ENCODE results near the gene NUPR1. TPM values are rescaled to one million over a fixed set of nuclear protein-coding genes. Genes with fewer than 3 reads are reported as not detected.
"Not testable (repeated sequence)": the region's sequence is repeated elsewhere in the genome, so short reads cannot be mapped to it uniquely, and the experiment has no call there.

The NUPR1 gene
- polyA plus RNA-seq, 1 experiment = 108 TPM

- no peak overlapping the region for H3K4me3 ChIP-seq (ENCODE audit: low read depth, low read length)
- no peak overlapping the region for H3K27ac ChIP-seq (ENCODE audit: low read depth, low read length)
- H3K27me3 ChIP-seq (ENCODE audit: control insufficient read depth, insufficient read depth, low read length) = no peaks in the 10 kb centered on the region
- ChIA-PET CTCF (no interaction called here), POLR2A (no interaction called here)
- TF ChIP-seq CTCF (IDR thresholded peaks at IDR 0.05; ENCODE audit: low read depth, low read length) = no peak
- H3K9me3 ChIP-seq (ENCODE audit: control insufficient read depth, insufficient read depth, low read length) = peaks cover 12% of the 10 kb centered on the region
- DNase-seq (ENCODE audit: low read depth, low spot score) = no peak
Observed at GRCh38 chr16:28569968-28570752, 31.4 kb upstream of the NUPR1 start.

- Histone ChIP-seq H3K27ac (ENCODE audit: low read depth, low read length) (no peak overlapping the region), H3K27me3 (ENCODE audit: control insufficient read depth, insufficient read depth, low read length) (no peaks in the 10 kb centered on the region), H3K9me3 (ENCODE audit: control insufficient read depth, insufficient read depth, low read length) (peaks cover 12% of the 10 kb centered on the region), H3K4me3 (ENCODE audit: low read depth, low read length) (no peak overlapping the region)
- ChIA-PET POLR2A (no interaction called here), CTCF (no interaction called here)
- TF ChIP-seq CTCF (IDR thresholded peaks at IDR 0.05; ENCODE audit: low read depth, low read length) = no peak
- DNase-seq (ENCODE audit: low read depth, low spot score) = peak; percentile 26
Observed at GRCh38 chr16:28569021-28569420, 30.2 kb upstream of the NUPR1 start.

- H3K4me3 ChIP-seq (ENCODE audit: low read depth, low read length) = no peak overlapping the region
- H3K9me3 ChIP-seq (ENCODE audit: control insufficient read depth, insufficient read depth, low read length) = peaks cover 12% of the 10 kb centered on the region
- TF ChIP-seq CTCF (IDR thresholded peaks at IDR 0.05; ENCODE audit: low read depth, low read length) = no peak
- ChIA-PET POLR2A (no interaction called here), CTCF (interaction anchor here (1.1 kb wide), 1 partner anchor 10 kb away, joined by 3 read pairs; no protein-coding TSS in a partner anchor)
- no peak for DNase-seq (ENCODE audit: low read depth, low spot score)
- no peaks in the 10 kb centered on the region for H3K27me3 ChIP-seq (ENCODE audit: control insufficient read depth, insufficient read depth, low read length)
- no peak overlapping the region for H3K27ac ChIP-seq (ENCODE audit: low read depth, low read length)
Observed at GRCh38 chr16:28567292-28567691, 28.5 kb upstream of the NUPR1 start.

- H3K4me3 ChIP-seq (ENCODE audit: low read depth, low read length); POLR2A ChIA-PET; H3K27me3 ChIP-seq (ENCODE audit: control insufficient read depth, insufficient read depth, low read length); H3K27ac ChIP-seq (ENCODE audit: low read depth, low read length); DNase-seq (ENCODE audit: low read depth, low spot score): not testable (repeated sequence)
- peaks cover 12% of the 10 kb centered on the region for H3K9me3 ChIP-seq (ENCODE audit: control insufficient read depth, insufficient read depth, low read length)
- CTCF ChIA-PET = interaction anchor here (1.1 kb wide), 1 partner anchor 9 kb away, joined by 3 read pairs; no protein-coding TSS in a partner anchor
Observed at GRCh38 chr16:28566233-28566925, 27.6 kb upstream of the NUPR1 start.

GRCh38 chr16:28563218-28563617 lies 24.4 kb upstream of the NUPR1 start:
- Histone ChIP-seq H3K27ac (ENCODE audit: low read depth, low read length) (no peak overlapping the region), H3K4me3 (ENCODE audit: low read depth, low read length) (no peak overlapping the region), H3K27me3 (ENCODE audit: control insufficient read depth, insufficient read depth, low read length) (no peaks in the 10 kb centered on the region), H3K9me3 (ENCODE audit: control insufficient read depth, insufficient read depth, low read length) (peaks cover 8% of the 10 kb centered on the region)
- POLR2A ChIA-PET = no interaction called here
- TF ChIP-seq CTCF (IDR thresholded peaks at IDR 0.05; ENCODE audit: low read depth, low read length) = no peak
- CTCF ChIA-PET = no interaction called here
- no peak for DNase-seq (ENCODE audit: low read depth, low spot score)
